CD8-positive, alpha-beta memory T cell (primary cell): ENCODE data around the gene DCPS. TPM values are rescaled to one million over a fixed set of nuclear protein-coding genes. Genes with fewer than 3 reads are reported as not detected.
"Not testable (repeated sequence)": the region's sequence is repeated elsewhere in the genome, so short reads cannot be mapped to it uniquely, and the experiment has no call there.

Experiments used
- CTCF ChIA-PET: fragments of 350-600 bp; sonication (Branson Sonifier 250); formaldehyde crosslinking; loops from one replicate; lab custom pipeline; 2021; ENCODE audit warnings: antibody characterized with exemption; lab: Charles Lee
- POLR2A ChIA-PET: fragments of 350-600 bp; sonication (Branson Sonifier 250); formaldehyde crosslinking; loops from one replicate; lab custom pipeline; 2021; ENCODE audit warnings: antibody characterized with exemption; lab: Charles Lee
- DNase-seq, 5 donors: peaks; one replicate each; pipeline versions ENCODE4 v3.0.0 to v3.0.0-alpha.2; 2020 to 2022; ENCODE audit warnings: mixed read lengths in 1 of 5
- H3K27ac ChIP-seq: one replicate; pipeline ENCODE4 v1.7.0; 2013; ENCODE audit warnings: low read depth, mild to moderate bottlenecking, low read length, moderate library complexity
- H3K27me3 ChIP-seq: 2 replicates; pipeline ENCODE4 v1.7.0; 2013; ENCODE audit warnings: low read length, mild to moderate bottlenecking; ENCODE audit not compliant: insufficient read depth, poor library complexity, severe bottlenecking
- H3K36me3 ChIP-seq: 2 replicates; pipeline ENCODE4 v1.7.0; 2013; ENCODE audit warnings: mild to moderate bottlenecking, low read length, moderate library complexity; ENCODE audit not compliant: insufficient read depth
- H3K4me1 ChIP-seq: 2 replicates; pipeline ENCODE4 v1.7.0; 2013; ENCODE audit warnings: mild to moderate bottlenecking, low read length, moderate library complexity; ENCODE audit not compliant: insufficient read depth
- H3K4me3 ChIP-seq: 2 replicates; pipeline ENCODE4 v1.7.0; 2013; ENCODE audit warnings: mild to moderate bottlenecking, low read length
- H3K9me3 ChIP-seq: 2 replicates; pipeline ENCODE4 v1.7.0; 2013; ENCODE audit warnings: mild to moderate bottlenecking, low read length
- H3K27ac Mint-ChIP-seq, 8 donors: one replicate each; pipeline ENCODE4 v1.8.0; 2020 to 2021; ENCODE audit warnings: mixed read lengths in 8 of 8, mild to moderate bottlenecking in 6 of 8, inconsistent platforms in 3 of 8, moderate library complexity in 3 of 8
- H3K27me3 Mint-ChIP-seq, 2 donors: one replicate each; pipeline ENCODE4 v1.8.0; 2020 to 2021; ENCODE audit warnings: mixed read lengths in 2 of 2, mild to moderate bottlenecking in 1 of 2, moderate library complexity in 1 of 2
- H3K36me3 Mint-ChIP-seq, 3 donors: one replicate each; pipeline ENCODE4 v1.8.0; 2020 to 2021; ENCODE audit warnings: mixed read lengths in 3 of 3, inconsistent platforms in 1 of 3, mild to moderate bottlenecking in 1 of 3
- H3K4me1 Mint-ChIP-seq, 3 donors: one replicate each; pipeline ENCODE4 v1.8.0; 2020 to 2021; ENCODE audit warnings: mixed read lengths in 3 of 3, inconsistent platforms in 1 of 3, mild to moderate bottlenecking in 1 of 3
- H3K4me3 Mint-ChIP-seq, 7 donors: one replicate each; pipeline ENCODE4 v1.8.0; 2020 to 2021; ENCODE audit warnings: mixed read lengths in 7 of 7, mild to moderate bottlenecking in 6 of 7, moderate library complexity in 4 of 7, inconsistent platforms in 2 of 7
- H3K9me3 Mint-ChIP-seq, 5 donors: one replicate each; pipeline ENCODE4 v1.8.0; 2020 to 2022; ENCODE audit warnings: mixed read lengths in 5 of 5, mild to moderate bottlenecking in 3 of 5, moderate library complexity in 2 of 5, inconsistent platforms in 1 of 5
- polyA plus RNA-seq: library from polyadenylated mRNA; unstranded; fragments of 300-500 nt; fragmentation: Illumina TruSeq; gene quantifications from one replicate; pipeline ENCODE4 v1.2.3, GENCODE V29; 2021
- total RNA-seq, 2 experiments: library from RNA; stranded (reverse); gene quantifications; one replicate each; pipeline ENCODE4 v1.2.3, GENCODE V29; 2021

The DCPS gene
- total and polyA plus RNA-seq, 3 experiments from 2014 or later, result 40.0 to 59.6 (median 42.4) TPM

DNA sequence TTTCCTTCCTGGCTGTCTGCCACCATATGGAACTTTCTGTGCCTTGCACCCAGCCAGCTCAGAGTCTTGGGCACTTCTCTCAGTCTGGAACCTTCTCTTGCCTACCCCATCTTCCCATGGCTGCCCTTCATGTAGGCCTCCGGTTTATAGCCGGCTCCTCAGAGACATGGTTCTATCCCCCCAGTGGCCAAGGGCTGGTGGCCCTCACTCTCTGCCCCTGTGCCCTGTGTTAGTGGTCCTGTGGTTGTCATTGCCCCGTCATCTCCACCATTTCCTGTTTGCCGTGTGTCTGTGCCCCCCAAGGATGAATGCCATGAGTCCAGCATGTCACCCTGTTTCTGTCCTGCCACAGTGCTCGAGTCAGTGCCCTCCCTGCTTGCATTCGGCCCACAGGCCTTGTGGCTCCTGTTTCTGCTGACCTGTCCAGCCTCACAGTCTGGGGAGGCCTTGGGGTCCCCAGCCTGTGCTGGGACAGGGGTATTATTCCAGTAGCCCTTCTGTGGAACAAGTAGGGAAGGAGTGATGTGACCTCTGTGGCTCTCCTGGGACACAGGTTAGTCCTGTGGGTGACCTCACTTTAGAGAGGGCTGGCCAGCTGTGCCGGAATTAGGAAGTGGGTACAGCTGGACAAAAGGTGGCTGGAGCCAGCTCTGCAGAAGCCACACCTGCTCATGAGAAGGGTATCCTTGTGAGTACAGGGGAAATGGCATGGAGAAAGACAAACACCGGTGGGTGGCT, 82.3 kb downstream of the DCPS start:
- H3K27me3 ChIP-seq, result no peaks in the 10 kb centered on the region
- H3K27me3 Mint-ChIP-seq, result no peaks in the 10 kb centered on the region
- H3K4me3 Mint-ChIP-seq, result no peak overlapping the region
- no peak overlapping the region for H3K27ac ChIP-seq
- H3K9me3 Mint-ChIP-seq, result no peaks in the 10 kb centered on the region
- POLR2A ChIA-PET, result no interaction called here
- peaks cover 0 to under 1% (median 0%) of the 10 kb centered on the region in 3 donors for H3K36me3 Mint-ChIP-seq
- H3K36me3 ChIP-seq, result no peaks in the 10 kb centered on the region
- CTCF ChIA-PET, result no interaction called here
- no peak overlapping the region for H3K4me3 ChIP-seq
- no peak for DNase-seq
- H3K4me1 Mint-ChIP-seq, result peaks cover 0 to under 1% (median 0%) of the 10 kb centered on the region in 3 donors
- no peaks in the 10 kb centered on the region for H3K4me1 ChIP-seq
- H3K9me3 ChIP-seq, result no peaks in the 10 kb centered on the region
- H3K27ac Mint-ChIP-seq, result peak overlapping the region in 1 of 8 donors; percentile 66

DNA sequence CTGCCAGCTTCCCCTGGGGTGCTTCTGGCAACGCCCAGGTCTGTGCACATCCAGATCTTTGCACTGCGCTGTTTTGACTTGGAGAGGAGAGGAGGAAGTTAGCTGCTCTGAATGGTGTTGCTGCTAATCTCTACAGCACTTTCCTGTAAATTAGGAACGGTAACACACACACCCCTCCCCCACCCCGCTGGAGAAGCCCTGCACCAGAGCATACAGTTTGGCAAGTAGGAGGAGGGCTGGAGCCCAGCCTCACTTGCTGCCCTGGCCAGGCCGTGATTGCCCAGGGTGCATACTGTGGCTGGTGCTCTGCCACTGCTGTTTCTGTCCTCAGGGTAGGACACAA, 82.8 kb downstream of the DCPS start:
- H3K36me3 ChIP-seq, H3K4me1 Mint-ChIP-seq, H3K4me3 ChIP-seq, H3K36me3 Mint-ChIP-seq, H3K27ac ChIP-seq, H3K27ac Mint-ChIP-seq, H3K27me3 Mint-ChIP-seq, H3K27me3 ChIP-seq, H3K4me3 Mint-ChIP-seq, H3K9me3 Mint-ChIP-seq, CTCF ChIA-PET, DNase-seq, H3K4me1 ChIP-seq, H3K9me3 ChIP-seq, POLR2A ChIA-PET: not testable (repeated sequence)

DNA sequence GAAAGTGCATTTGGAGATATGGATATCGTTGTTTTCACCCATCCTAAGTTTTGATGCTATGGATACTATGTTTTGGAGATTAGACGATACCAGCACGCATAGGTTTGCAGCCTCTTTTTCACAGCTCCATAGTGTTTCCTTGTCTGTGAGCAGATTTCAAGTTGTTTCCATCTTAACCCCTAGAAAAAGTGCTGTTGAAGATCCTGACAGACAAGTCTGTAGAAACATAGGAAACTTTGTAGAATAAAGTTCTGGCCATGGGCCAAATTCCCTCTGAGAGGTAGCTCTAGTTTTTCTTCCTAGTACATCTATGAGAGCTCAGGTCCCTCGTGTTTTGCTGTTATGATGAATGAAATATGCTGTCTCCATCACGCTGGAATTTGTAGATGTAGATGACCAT, 84.0 kb downstream of the DCPS start:
- Mint-ChIP-seq H3K9me3 (no peaks in the 10 kb centered on the region), H3K36me3 (peaks cover 0 to 1% (median 0%) of the 10 kb centered on the region in 3 donors), H3K27me3 (no peaks in the 10 kb centered on the region), H3K4me3 (no peak overlapping the region), H3K4me1 (peaks cover 0 to 3% (median 0%) of the 10 kb centered on the region in 3 donors), H3K27ac (no peak overlapping the region)
- DNase-seq, result no peak
- Histone ChIP-seq H3K27ac (no peak overlapping the region), H3K9me3 (no peaks in the 10 kb centered on the region), H3K27me3 (no peaks in the 10 kb centered on the region), H3K4me1 (no peaks in the 10 kb centered on the region), H3K4me3 (no peak overlapping the region), H3K36me3 (no peaks in the 10 kb centered on the region)
- CTCF ChIA-PET, result no interaction called here
- POLR2A ChIA-PET, result no interaction called here

DNA sequence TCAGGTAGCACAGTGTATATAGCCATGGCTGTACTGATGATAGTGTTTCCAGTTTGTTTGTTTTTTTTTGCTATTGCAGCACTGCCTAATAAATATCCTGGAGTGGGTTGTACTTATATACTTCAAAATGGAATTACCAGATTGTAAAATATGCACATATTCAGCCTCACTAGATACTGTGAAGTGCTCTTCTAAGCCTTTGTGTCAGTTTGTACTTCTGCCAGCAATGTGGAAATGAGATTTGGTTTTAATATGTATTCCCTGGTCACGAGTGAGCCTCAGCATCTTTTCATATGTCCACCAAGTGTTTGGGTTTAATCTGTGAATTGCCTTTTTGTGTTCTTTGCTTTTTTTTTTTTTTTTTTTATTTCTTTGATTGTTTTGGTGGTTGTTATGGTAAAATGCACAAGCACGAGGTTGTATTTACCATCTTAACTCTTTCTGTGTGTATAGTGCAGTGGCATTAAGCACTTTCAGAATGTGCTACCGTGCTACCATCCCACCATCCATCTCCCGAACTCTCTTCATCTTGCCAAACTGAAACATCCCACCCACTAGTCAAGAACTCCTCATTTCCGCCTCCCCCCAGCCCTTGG, 86.5 kb downstream of the DCPS start:
- peaks cover 0 to 1% (median 0%) of the 10 kb centered on the region in 3 donors for H3K36me3 Mint-ChIP-seq
- no peaks in the 10 kb centered on the region for H3K9me3 ChIP-seq
- H3K4me3 Mint-ChIP-seq, result no peak overlapping the region
- DNase-seq, result no peak
- no peaks in the 10 kb centered on the region for H3K4me1 ChIP-seq
- CTCF ChIA-PET, result no interaction called here
- POLR2A ChIA-PET, result no interaction called here
- H3K27me3 ChIP-seq, result no peaks in the 10 kb centered on the region
- peak overlapping the region in 1 of 8 donors; percentile 50 for H3K27ac Mint-ChIP-seq
- H3K27me3 Mint-ChIP-seq, result peaks cover 0 to 2% of the 10 kb centered on the region in 2 donors
- no peak overlapping the region for H3K4me3 ChIP-seq
- H3K27ac ChIP-seq, result no peak overlapping the region
- no peaks in the 10 kb centered on the region for H3K36me3 ChIP-seq
- no peaks in the 10 kb centered on the region for H3K9me3 Mint-ChIP-seq
- peaks cover 0 to 5% (median 0%) of the 10 kb centered on the region in 3 donors for H3K4me1 Mint-ChIP-seq

DNA sequence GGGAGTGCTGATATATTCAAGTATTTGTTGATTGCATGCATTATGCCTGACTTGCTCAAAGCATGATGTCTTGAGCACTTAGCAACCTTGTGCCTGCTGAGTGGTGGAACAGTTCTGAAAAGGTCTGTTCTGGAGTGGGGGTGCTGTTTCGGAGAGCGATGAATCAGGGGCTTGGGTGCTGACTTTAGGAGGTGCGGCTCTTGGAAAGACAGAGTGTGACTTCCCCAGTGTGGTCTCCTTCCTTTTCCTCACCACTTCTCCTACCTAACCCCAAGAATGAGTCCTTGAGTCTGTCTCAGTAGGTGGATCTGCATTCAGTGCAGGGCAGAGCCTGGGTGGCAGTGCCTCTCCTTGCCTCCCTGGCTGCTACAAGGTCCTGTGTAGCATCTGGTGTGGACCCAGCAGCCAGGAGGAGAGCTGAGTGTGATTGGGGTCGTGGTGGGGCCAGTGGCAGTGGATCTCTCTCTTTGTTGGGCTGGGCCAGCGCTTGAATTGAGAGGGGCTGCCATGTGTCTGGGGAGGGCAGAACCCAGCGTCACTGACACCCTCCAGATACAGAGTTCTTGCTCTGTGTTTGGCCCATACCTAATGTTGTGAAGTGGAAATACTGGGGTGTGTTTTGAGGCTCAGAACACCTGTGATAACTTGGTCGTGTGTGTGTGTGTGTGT, 87.6 kb downstream of the DCPS start:
- ChIA-PET POLR2A (no interaction called here), CTCF (no interaction called here)
- Histone ChIP-seq H3K27ac (no peak overlapping the region), H3K27me3 (no peaks in the 10 kb centered on the region), H3K4me3 (no peak overlapping the region), H3K36me3 (no peaks in the 10 kb centered on the region), H3K4me1 (no peaks in the 10 kb centered on the region), H3K9me3 (no peaks in the 10 kb centered on the region)
- peaks cover 0 to 1% (median 0%) of the 10 kb centered on the region in 3 donors for H3K36me3 Mint-ChIP-seq
- no peaks in the 10 kb centered on the region for H3K9me3 Mint-ChIP-seq
- no peak overlapping the region for H3K4me3 Mint-ChIP-seq
- peaks cover 0 to 5% (median 0%) of the 10 kb centered on the region in 3 donors for H3K4me1 Mint-ChIP-seq
- peak overlapping the region in 2 of 8 donors; percentile 13 to 23 for H3K27ac Mint-ChIP-seq
- peaks cover 0 to 2% of the 10 kb centered on the region in 2 donors for H3K27me3 Mint-ChIP-seq
- no peak for DNase-seq

DNA sequence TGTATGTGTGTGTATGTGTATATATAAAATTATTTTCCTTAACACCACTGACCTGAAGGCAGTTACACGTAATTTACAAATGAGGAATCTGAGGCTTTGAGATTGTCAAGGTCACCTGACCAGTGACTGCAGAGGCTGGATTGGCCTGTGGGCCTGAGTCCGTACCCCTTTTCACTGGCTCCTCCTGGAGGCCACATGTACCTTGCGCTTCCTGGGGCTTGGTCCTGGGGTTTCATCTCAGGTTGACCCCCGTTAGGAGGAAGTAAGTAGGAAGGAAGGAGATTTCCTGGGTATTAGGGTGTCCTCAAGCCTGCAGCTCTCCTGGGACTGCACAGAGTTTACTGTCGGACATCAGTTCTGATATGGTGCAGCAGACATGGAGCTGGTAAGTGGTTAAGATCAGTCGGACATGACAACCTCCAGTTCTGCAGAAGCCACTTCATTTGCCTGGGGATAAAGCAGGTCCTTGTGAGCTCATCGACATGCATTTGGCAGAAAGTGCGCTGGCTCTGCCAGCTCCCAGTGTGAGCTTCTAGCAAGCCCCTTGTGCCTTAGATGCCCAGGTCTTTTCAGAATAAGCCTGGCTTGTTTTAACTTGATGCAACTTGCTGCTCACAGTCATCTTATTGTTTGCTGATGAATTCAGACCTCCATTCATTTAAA, 88.2 kb downstream of the DCPS start:
- Histone ChIP-seq H3K4me3 (no peak overlapping the region), H3K9me3 (no peaks in the 10 kb centered on the region), H3K4me1 (no peaks in the 10 kb centered on the region), H3K27me3 (no peaks in the 10 kb centered on the region), H3K36me3 (no peaks in the 10 kb centered on the region), H3K27ac (no peak overlapping the region)
- Mint-ChIP-seq H3K4me1 (peaks cover 0 to 5% (median 0%) of the 10 kb centered on the region in 3 donors), H3K9me3 (no peaks in the 10 kb centered on the region), H3K36me3 (peaks cover 0 to 1% (median 0%) of the 10 kb centered on the region in 3 donors), H3K4me3 (no peak overlapping the region), H3K27ac (no peak overlapping the region), H3K27me3 (peaks cover 0 to 2% of the 10 kb centered on the region in 2 donors)
- POLR2A ChIA-PET, result no interaction called here
- CTCF ChIA-PET, result no interaction called here
- no peak for DNase-seq

DNA sequence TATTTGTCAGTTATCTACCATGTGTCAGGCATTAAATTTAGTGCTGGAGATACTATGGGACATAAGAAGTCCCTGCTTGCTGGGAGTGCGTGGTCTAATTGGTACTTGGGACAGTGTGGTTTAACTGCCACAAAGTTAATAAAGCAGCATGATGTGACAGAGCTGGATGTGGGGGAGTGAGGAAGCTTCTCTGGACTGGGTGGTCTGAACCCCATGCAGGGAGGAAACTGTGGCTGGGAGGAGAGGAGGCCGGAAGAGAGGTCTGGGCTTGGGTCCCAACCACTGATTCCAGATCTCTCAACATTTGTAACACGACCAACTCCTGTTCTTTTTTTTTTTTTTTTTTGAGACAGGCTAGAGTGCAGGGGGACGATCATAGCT, 88.8 kb downstream of the DCPS start:
- CTCF ChIA-PET, result no interaction called here
- no peaks in the 10 kb centered on the region for H3K9me3 Mint-ChIP-seq
- Histone ChIP-seq H3K27ac (no peak overlapping the region), H3K4me3 (no peak overlapping the region), H3K27me3 (no peaks in the 10 kb centered on the region), H3K4me1 (no peaks in the 10 kb centered on the region), H3K36me3 (no peaks in the 10 kb centered on the region), H3K9me3 (no peaks in the 10 kb centered on the region)
- POLR2A ChIA-PET, result no interaction called here
- H3K4me3 Mint-ChIP-seq, result no peak overlapping the region
- H3K27me3 Mint-ChIP-seq, result peaks cover 0 to 2% of the 10 kb centered on the region in 2 donors
- no peak for DNase-seq
- peaks cover 0 to 1% (median 0%) of the 10 kb centered on the region in 3 donors for H3K36me3 Mint-ChIP-seq
- H3K27ac Mint-ChIP-seq, result peak overlapping the region in 1 of 8 donors; percentile 7
- H3K4me1 Mint-ChIP-seq, result peaks cover 0 to 5% (median 0%) of the 10 kb centered on the region in 3 donors

DNA sequence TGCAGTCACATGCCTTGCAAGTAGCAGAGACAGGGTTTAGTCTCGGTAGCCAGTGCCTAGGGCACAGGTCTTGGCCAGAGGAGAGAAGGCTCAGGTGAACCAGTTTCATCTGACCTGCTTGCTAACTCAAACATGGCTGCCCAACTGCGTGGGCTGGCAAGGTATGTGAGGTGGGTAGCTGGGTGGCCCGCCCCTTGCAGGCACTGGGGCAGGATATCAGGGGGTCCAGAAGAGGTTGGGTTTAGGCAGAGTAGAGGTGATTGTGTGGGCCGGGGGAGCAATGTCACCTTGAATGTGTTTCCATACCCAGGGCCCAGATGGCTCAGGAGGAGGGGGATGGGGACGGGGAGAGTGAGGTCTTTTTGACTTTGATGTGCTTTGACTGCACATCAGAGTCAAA, 89.3 kb downstream of the DCPS start:
- no peak for DNase-seq
- CTCF ChIA-PET, result no interaction called here

More for the DNA sequence above, 89.3 kb downstream of the DCPS start:
- Histone ChIP-seq H3K27ac (no peak overlapping the region), H3K27me3 (no peaks in the 10 kb centered on the region), H3K4me3 (no peak overlapping the region), H3K4me1 (no peaks in the 10 kb centered on the region), H3K9me3 (no peaks in the 10 kb centered on the region), H3K36me3 (no peaks in the 10 kb centered on the region)
- POLR2A ChIA-PET, result no interaction called here
- Mint-ChIP-seq H3K36me3 (peaks cover 0 to 1% (median 0%) of the 10 kb centered on the region in 3 donors), H3K4me1 (peaks cover 0 to 5% (median 0%) of the 10 kb centered on the region in 3 donors), H3K4me3 (no peak overlapping the region), H3K27me3 (peaks cover 0 to 2% of the 10 kb centered on the region in 2 donors), H3K27ac (peak overlapping the region in 1 of 8 donors; percentile 38), H3K9me3 (no peaks in the 10 kb centered on the region)
